Measurements from ENCODE around the gene MAD2L1BP. TPM values are rescaled to one million over a fixed set of nuclear protein-coding genes. Genes with fewer than 3 reads are reported as not detected.
A peak's percentile ranks its signal among the peaks of the same experiment; 100 is the strongest.

Gene MAD2L1BP
- total RNA-seq, 1 experiment from 2014 or later: 30.1 TPM

DNA sequence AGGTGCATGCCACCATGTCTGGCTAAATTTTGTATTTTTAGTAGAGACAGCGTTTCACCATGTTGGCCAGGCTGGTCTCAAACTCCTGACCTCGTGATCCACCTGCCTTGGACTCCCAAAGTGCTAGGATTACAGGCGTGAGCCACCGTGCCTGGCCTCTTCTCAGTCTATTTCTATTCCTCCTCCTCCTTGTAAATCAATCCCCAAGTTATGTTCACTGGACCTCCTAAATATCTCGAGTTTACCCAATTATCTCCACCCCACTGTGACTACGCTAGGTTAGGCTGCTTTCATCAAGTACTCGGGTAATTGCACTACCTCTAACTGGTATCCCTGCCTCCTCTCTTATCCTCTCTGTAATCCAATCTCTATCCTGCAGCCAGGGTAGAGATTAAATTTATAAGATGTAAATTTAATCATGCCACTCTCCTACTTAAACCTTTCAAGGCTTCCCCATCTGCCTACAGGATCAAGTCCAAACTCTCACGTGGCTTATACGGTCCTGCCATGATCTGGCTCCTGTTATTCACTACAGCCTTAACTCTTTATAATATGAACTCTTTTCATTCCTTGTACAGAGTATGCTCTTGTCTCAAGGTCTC lies 837 bp upstream of the MAD2L1BP start:
- TF ChIP-seq, protein P1, sequence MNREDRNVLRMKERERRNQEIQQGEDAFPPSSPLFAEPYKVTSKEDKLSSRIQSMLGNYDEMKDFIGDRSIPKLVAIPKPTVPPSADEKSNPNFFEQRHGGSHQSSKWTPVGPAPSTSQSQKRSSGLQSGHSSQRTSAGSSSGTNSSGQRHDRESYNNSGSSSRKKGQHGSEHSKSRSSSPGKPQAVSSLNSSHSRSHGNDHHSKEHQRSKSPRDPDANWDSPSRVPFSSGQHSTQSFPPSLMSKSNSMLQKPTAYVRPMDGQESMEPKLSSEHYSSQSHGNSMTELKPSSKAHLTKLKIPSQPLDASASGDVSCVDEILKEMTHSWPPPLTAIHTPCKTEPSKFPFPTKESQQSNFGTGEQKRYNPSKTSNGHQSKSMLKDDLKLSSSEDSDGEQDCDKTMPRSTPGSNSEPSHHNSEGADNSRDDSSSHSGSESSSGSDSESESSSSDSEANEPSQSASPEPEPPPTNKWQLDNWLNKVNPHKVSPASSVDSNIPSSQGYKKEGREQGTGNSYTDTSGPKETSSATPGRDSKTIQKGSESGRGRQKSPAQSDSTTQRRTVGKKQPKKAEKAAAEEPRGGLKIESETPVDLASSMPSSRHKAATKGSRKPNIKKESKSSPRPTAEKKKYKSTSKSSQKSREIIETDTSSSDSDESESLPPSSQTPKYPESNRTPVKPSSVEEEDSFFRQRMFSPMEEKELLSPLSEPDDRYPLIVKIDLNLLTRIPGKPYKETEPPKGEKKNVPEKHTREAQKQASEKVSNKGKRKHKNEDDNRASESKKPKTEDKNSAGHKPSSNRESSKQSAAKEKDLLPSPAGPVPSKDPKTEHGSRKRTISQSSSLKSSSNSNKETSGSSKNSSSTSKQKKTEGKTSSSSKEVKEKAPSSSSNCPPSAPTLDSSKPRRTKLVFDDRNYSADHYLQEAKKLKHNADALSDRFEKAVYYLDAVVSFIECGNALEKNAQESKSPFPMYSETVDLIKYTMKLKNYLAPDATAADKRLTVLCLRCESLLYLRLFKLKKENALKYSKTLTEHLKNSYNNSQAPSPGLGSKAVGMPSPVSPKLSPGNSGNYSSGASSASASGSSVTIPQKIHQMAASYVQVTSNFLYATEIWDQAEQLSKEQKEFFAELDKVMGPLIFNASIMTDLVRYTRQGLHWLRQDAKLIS (CRISPR knock-in tag; IDR thresholded peaks at IDR 0.05; ENCODE audit: borderline replicate concordance): no peak
- TF ChIP-seq CBFB (CRISPR knock-in tag; IDR thresholded peaks at IDR 0.05; ENCODE audit: low read depth) (no peak), RORB (CRISPR knock-in tag; IDR thresholded peaks at IDR 0.05) (no peak), JUN (CRISPR knock-in tag; IDR thresholded peaks at IDR 0.05) (no peak), ZNF416 (CRISPR knock-in tag; IDR thresholded peaks at IDR 0.05) (no peak), NR3C1 (CRISPR knock-in tag; conservative IDR thresholded peaks at IDR 0.05; ENCODE audit: low read depth) (no peak)
- TF ChIP-seq, protein P2, sequence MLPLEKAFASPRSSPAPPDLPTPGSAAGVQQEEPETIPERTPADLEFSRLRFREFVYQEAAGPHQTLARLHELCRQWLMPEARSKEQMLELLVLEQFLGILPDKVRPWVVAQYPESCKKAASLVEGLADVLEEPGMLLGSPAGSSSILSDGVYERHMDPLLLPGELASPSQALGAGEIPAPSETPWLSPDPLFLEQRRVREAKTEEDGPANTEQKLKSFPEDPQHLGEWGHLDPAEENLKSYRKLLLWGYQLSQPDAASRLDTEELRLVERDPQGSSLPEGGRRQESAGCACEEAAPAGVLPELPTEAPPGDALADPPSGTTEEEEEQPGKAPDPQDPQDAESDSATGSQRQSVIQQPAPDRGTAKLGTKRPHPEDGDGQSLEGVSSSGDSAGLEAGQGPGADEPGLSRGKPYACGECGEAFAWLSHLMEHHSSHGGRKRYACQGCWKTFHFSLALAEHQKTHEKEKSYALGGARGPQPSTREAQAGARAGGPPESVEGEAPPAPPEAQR (CRISPR knock-in tag; IDR thresholded peaks at IDR 0.05): no peak
- TF ChIP-seq, protein P3, sequence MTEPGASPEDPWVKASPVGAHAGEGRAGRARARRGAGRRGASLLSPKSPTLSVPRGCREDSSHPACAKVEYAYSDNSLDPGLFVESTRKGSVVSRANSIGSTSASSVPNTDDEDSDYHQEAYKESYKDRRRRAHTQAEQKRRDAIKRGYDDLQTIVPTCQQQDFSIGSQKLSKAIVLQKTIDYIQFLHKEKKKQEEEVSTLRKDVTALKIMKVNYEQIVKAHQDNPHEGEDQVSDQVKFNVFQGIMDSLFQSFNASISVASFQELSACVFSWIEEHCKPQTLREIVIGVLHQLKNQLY (CRISPR knock-in tag; IDR thresholded peaks at IDR 0.05): no peak
- TF ChIP-seq, protein P4, sequence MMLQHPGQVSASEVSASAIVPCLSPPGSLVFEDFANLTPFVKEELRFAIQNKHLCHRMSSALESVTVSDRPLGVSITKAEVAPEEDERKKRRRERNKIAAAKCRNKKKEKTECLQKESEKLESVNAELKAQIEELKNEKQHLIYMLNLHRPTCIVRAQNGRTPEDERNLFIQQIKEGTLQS (CRISPR knock-in tag; conservative IDR thresholded peaks at IDR 0.05): no peak
- POLR2A ChIA-PET: interaction anchor here (0.6 to 1.9 kb wide), 2 partner anchors 10 to 135 kb away, joined by 3 to 9 read pairs; partner anchors contain the start of genes RSPH9 and VEGFA
- no peaks in the 10 kb centered on the region for H3K27me3 Mint-ChIP-seq (ENCODE audit: low read depth)
- no peak for DNase-seq (ENCODE audit: low spot score)
- H3K27ac Mint-ChIP-seq: no peak overlapping the region
- peaks cover 14% of the 10 kb centered on the region for H3K36me3 Mint-ChIP-seq
- CTCF ChIA-PET: interaction anchor here (0.6 to 1.9 kb wide), 2 partner anchors 10 to 22 kb away, joined by 3 to 11 read pairs; partner anchors contain the start of gene RSPH9
- no peaks in the 10 kb centered on the region for H3K9me3 Mint-ChIP-seq
- ATAC-seq: no peak
- H3K4me1 Mint-ChIP-seq: peaks cover 25% of the 10 kb centered on the region
- peak overlapping the region; percentile 99 for H3K4me3 Mint-ChIP-seq

DNA sequence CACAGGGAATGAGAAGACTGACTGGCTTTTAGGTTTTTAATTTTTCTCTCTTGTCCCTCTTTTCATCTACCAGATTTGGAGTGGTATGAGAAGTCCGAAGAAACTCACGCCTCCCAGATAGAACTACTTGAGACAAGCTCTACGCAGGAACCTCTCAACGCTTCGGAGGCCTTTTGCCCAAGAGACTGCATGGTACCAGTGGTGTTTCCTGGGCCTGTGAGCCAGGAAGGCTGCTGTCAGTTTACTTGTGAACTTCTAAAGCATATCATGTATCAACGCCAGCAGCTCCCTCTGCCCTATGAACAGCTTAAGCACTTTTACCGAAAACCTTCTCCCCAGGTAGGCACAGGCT lies 644 bp downstream of the MAD2L1BP start:
- ATAC-seq (no peak), DNase-seq (ENCODE audit: low spot score) (no peak)
- CTCF ChIA-PET: interaction anchor here (1.0 to 1.9 kb wide), 2 partner anchors 9 to 28 kb away, joined by 3 to 11 read pairs; partner anchors contain the start of gene RSPH9
- TF ChIP-seq, protein P3 (CRISPR knock-in tag; IDR thresholded peaks at IDR 0.05): no peak
- TF ChIP-seq MYBL2 (CRISPR knock-in tag; IDR thresholded peaks at IDR 0.05): no peak
- TF ChIP-seq ETV6 (CRISPR knock-in tag; IDR thresholded peaks at IDR 0.05): no peak
- TF ChIP-seq, protein P5, sequence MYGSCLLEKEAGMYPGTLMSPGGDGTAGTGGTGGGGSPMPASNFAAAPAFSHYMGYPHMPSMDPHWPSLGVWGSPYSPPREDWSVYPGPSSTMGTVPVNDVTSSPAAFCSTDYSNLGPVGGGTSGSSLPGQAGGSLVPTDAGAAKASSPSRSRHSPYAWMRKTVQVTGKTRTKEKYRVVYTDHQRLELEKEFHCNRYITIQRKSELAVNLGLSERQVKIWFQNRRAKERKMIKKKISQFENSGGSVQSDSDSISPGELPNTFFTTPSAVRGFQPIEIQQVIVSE (CRISPR knock-in tag; IDR thresholded peaks at IDR 0.05; ENCODE audit: borderline replicate concordance): no peak
- no peak for TF ChIP-seq CREB1 (CRISPR knock-in tag; IDR thresholded peaks at IDR 0.05)
- TF ChIP-seq FOXK1 (CRISPR knock-in tag; IDR thresholded peaks at IDR 0.05): no peak
- TF ChIP-seq KAT7 (CRISPR knock-in tag; IDR thresholded peaks at IDR 0.05; ENCODE audit: borderline replicate concordance): no peak
- TF ChIP-seq SMAD3 (CRISPR knock-in tag; IDR thresholded peaks at IDR 0.05; ENCODE audit: borderline replicate concordance): no peak
- no peaks in the 10 kb centered on the region for H3K27me3 Mint-ChIP-seq (ENCODE audit: low read depth)
- H3K4me3 Mint-ChIP-seq: peak overlapping the region; percentile 99
- H3K36me3 Mint-ChIP-seq: peaks cover 27% of the 10 kb centered on the region
- POLR2A ChIA-PET: interaction anchor here (1.9 kb wide), 1 partner anchor 9 kb away, joined by 9 read pairs; the partner anchor contains the start of gene RSPH9
- no peaks in the 10 kb centered on the region for H3K9me3 Mint-ChIP-seq
- H3K4me1 Mint-ChIP-seq: peaks cover 16% of the 10 kb centered on the region
- peak overlapping the region; percentile 41; the same call in 1 of the 2 replicates for H3K27ac Mint-ChIP-seq

Data from WTC11 (cell line).